WTC11 (cell line): ENCODE data around the gene DYNLT2B.

Experiments
- CTCF ChIP-seq: fragments of 200-600 bp; IDR thresholded peaks from 2 replicates; pipeline ENCODE4 v1.8.0; 2022; ENCODE audit warnings: antibody characterized with exemption
- JUN ChIP-seq: sonication (generic); formaldehyde crosslinking; IDR thresholded peaks from 2 replicates; pipeline ENCODE4 v1.8.0; 2023; ENCODE audit warnings: mild to moderate bottlenecking, missing genetic modification reagents
- MAX ChIP-seq: sonication (generic); formaldehyde crosslinking; IDR thresholded peaks from 2 replicates; pipeline ENCODE4 v1.8.0; 2022; ENCODE audit warnings: mild to moderate bottlenecking, missing genetic modification reagents
- NFYB ChIP-seq: sonication (generic); formaldehyde crosslinking; conservative IDR thresholded peaks from 2 replicates; pipeline ENCODE4 v1.8.0; 2022; ENCODE audit warnings: low read depth, missing genetic modification reagents
- NR2C2 ChIP-seq: sonication (generic); formaldehyde crosslinking; IDR thresholded peaks from 2 replicates; pipeline ENCODE4 v1.8.0; 2022; ENCODE audit warnings: mild to moderate bottlenecking, missing genetic modification reagents
- PRDM15 ChIP-seq: sonication (generic); formaldehyde crosslinking; IDR thresholded peaks from 2 replicates; pipeline ENCODE4 v1.8.0; 2022; ENCODE audit warnings: missing genetic modification reagents

- TF ChIP-seq CTCF (no peak), NR2C2 (CRISPR knock-in tag) (no peak), MAX (CRISPR knock-in tag) (no peak), JUN (CRISPR knock-in tag) (no peak), NFYB (CRISPR knock-in tag) (no peak), PRDM15 (CRISPR knock-in tag) (no peak)
These were observed 26.6 kb upstream of the DYNLT2B start for GRCh38 chr3:196344663-196345062.
